ENCODE data around the gene GREB1. TPM values are rescaled to one million over a fixed set of nuclear protein-coding genes. Genes with fewer than 3 reads are reported as not detected.
A peak's percentile ranks its signal among the peaks of the same experiment; 100 is the strongest.

GREB1 gene
- total RNA-seq, 1 donor from 2014 or later, result 26.6 TPM

DNA sequence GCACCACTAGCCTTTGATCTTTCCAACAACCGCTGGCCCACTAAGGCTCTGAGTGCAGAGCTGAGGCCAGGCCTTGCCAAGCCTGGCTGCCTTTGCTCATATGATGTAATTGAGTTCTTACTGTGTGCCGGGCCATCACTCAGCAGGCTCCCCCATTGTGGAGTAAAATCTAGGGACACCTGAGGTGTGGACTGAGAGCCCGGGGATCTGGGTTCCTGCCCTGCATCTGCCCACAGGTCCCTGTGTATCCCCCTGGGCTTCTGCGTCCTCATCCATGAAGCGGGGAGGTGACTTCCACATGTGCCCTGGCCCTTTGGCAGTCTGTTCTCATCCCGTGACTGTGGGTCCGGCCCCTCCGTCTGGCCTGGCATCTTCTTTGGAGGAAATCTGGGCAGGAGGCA is 33.8 kb downstream of the GREB1 start:
- Mint-ChIP-seq H3K9me3 (no peaks in the 10 kb centered on the region), H3K27me3 (ENCODE audit: low read depth) (no peaks in the 10 kb centered on the region), H3K36me3 (no peaks in the 10 kb centered on the region), H3K27ac (peak overlapping the region; percentile 67), H3K4me1 (peaks cover 14% of the 10 kb centered on the region), H3K4me3 (no peak overlapping the region)
- TF ChIP-seq, protein P1, sequence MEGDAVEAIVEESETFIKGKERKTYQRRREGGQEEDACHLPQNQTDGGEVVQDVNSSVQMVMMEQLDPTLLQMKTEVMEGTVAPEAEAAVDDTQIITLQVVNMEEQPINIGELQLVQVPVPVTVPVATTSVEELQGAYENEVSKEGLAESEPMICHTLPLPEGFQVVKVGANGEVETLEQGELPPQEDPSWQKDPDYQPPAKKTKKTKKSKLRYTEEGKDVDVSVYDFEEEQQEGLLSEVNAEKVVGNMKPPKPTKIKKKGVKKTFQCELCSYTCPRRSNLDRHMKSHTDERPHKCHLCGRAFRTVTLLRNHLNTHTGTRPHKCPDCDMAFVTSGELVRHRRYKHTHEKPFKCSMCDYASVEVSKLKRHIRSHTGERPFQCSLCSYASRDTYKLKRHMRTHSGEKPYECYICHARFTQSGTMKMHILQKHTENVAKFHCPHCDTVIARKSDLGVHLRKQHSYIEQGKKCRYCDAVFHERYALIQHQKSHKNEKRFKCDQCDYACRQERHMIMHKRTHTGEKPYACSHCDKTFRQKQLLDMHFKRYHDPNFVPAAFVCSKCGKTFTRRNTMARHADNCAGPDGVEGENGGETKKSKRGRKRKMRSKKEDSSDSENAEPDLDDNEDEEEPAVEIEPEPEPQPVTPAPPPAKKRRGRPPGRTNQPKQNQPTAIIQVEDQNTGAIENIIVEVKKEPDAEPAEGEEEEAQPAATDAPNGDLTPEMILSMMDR (IDR thresholded peaks at IDR 0.05; ENCODE audit: unreplicated experiment), result no peak
- no peak for DNase-seq (ENCODE audit: low spot score in 2 of 2, unreplicated experiment in 2 of 2)

GRCh38 chr2:11568436-11568835 is 34.6 kb downstream of the GREB1 start:
- TF ChIP-seq, protein P1 (IDR thresholded peaks at IDR 0.05; ENCODE audit: unreplicated experiment), result no peak
- Mint-ChIP-seq H3K36me3 (no peaks in the 10 kb centered on the region), H3K27ac (peak overlapping the region; percentile 36), H3K4me1 (peaks cover 14% of the 10 kb centered on the region), H3K4me3 (no peak overlapping the region), H3K9me3 (no peaks in the 10 kb centered on the region), H3K27me3 (ENCODE audit: low read depth) (no peaks in the 10 kb centered on the region)
- no peak for DNase-seq (ENCODE audit: low spot score in 2 of 2, unreplicated experiment in 2 of 2)

- TF ChIP-seq, protein P1 (IDR thresholded peaks at IDR 0.05; ENCODE audit: unreplicated experiment), result no peak
- Mint-ChIP-seq H3K27ac (no peak overlapping the region), H3K27me3 (ENCODE audit: low read depth) (no peaks in the 10 kb centered on the region), H3K9me3 (no peaks in the 10 kb centered on the region), H3K4me1 (peaks cover 9% of the 10 kb centered on the region), H3K36me3 (no peaks in the 10 kb centered on the region), H3K4me3 (no peak overlapping the region)
- DNase-seq (ENCODE audit: low spot score in 2 of 2, unreplicated experiment in 2 of 2), result no peak
These were observed 35.8 kb downstream of the GREB1 start for GRCh38 chr2:11569636-11570035.

GRCh38 chr2:11571170-11571569 is 37.3 kb downstream of the GREB1 start:
- Mint-ChIP-seq H3K4me3 (no peak overlapping the region), H3K36me3 (no peaks in the 10 kb centered on the region), H3K27ac (no peak overlapping the region), H3K4me1 (peaks cover 3% of the 10 kb centered on the region), H3K9me3 (no peaks in the 10 kb centered on the region), H3K27me3 (ENCODE audit: low read depth) (no peaks in the 10 kb centered on the region)
- TF ChIP-seq, protein P1 (IDR thresholded peaks at IDR 0.05; ENCODE audit: unreplicated experiment), result no peak
- no peak for DNase-seq (ENCODE audit: low spot score in 2 of 2, unreplicated experiment in 2 of 2)

- Mint-ChIP-seq H3K4me3 (no peak overlapping the region), H3K27ac (no peak overlapping the region)
These were observed 39.2 kb downstream of the GREB1 start for GRCh38 chr2:11572996-11573395.

More at GRCh38 chr2:11572996-11573395, 39.2 kb downstream of the GREB1 start:
- Mint-ChIP-seq H3K27me3 (ENCODE audit: low read depth) (no peaks in the 10 kb centered on the region), H3K36me3 (no peaks in the 10 kb centered on the region), H3K4me1 (peaks cover 3% of the 10 kb centered on the region), H3K9me3 (no peaks in the 10 kb centered on the region)
- TF ChIP-seq, protein P1 (IDR thresholded peaks at IDR 0.05; ENCODE audit: unreplicated experiment), result no peak
- DNase-seq (ENCODE audit: low spot score in 2 of 2, unreplicated experiment in 2 of 2), result no peak

All from mesothelial cell of epicardium (in vitro differentiated cells).